Stomach (tissue), 4 donors: ENCODE measurements around the gene ADAM12.

Experiments used
- CTCF ChIP-seq, 7 experiments: fragments of 450-650 bp in 4 of 7; fragments of 200-600 bp in 3 of 7; sonication (generic) in 3 of 7; IDR thresholded peaks; one replicate each; pipeline ENCODE4 v1.5.1; 2016 to 2019; ENCODE audit warnings: antibody characterized with exemption in 7 of 7, control low read depth in 2 of 7, mild to moderate bottlenecking in 1 of 7
- EP300 ChIP-seq: sonication (generic); formaldehyde crosslinking; IDR thresholded peaks from one replicate; pipeline ENCODE4 v1.6.1; 2017; ENCODE audit warnings: antibody characterized with exemption
- POLR2AphosphoS5 ChIP-seq, 3 donors: sonication (generic); formaldehyde crosslinking; IDR thresholded peaks; one replicate each; pipeline ENCODE4 v1.6.1; 2016; ENCODE audit warnings: antibody characterized with exemption in 3 of 3

DNA sequence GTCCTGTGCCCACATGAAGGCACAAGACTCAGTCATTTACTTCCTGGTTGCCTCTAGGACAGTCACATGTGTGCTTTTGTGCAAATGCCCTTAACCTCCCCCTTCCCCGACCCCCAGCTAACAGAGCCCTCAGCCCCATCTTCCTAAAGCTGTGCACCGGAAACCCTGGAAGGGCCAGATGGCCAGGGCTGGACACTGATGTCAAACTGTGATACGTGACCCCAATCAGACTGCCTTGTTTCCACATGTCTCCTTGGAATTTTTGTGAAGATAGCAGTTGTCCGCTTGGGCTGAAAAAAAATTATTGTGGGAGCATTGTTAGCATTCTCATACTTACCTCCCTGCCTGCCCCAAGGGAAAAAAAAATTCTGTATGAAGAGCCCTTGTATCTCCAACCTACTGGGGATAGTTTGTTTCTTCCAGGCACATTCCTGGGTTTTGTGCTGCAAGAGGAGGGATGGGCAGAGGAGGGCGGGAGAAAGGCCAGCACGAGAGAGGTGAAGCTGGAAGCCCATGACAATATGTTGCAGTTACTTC, 17.0 kb upstream of the ADAM12 start:
- TF ChIP-seq CTCF (IDR thresholded peaks at IDR 0.05): no peak
- TF ChIP-seq EP300: no peak
- TF ChIP-seq POLR2AphosphoS5 (IDR thresholded peaks at IDR 0.05): no peak
